HG02852 (cell line): Measurements from ENCODE around the gene OR4K14.
"Not testable (repeated sequence)": the region's sequence is repeated elsewhere in the genome, so short reads cannot be mapped to it uniquely, and the experiment has no call there.

Experiments used
- ATAC-seq: cut with Tn5 transposase; IDR thresholded peaks from one replicate; pipeline ENCODE4 v1.9.1; 2021; ENCODE audit warnings: mild to moderate bottlenecking, moderate library complexity; ENCODE audit not compliant: unreplicated experiment

OR4K14 gene, protein sequence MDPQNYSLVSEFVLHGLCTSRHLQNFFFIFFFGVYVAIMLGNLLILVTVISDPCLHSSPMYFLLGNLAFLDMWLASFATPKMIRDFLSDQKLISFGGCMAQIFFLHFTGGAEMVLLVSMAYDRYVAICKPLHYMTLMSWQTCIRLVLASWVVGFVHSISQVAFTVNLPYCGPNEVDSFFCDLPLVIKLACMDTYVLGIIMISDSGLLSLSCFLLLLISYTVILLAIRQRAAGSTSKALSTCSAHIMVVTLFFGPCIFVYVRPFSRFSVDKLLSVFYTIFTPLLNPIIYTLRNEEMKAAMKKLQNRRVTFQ

DNA sequence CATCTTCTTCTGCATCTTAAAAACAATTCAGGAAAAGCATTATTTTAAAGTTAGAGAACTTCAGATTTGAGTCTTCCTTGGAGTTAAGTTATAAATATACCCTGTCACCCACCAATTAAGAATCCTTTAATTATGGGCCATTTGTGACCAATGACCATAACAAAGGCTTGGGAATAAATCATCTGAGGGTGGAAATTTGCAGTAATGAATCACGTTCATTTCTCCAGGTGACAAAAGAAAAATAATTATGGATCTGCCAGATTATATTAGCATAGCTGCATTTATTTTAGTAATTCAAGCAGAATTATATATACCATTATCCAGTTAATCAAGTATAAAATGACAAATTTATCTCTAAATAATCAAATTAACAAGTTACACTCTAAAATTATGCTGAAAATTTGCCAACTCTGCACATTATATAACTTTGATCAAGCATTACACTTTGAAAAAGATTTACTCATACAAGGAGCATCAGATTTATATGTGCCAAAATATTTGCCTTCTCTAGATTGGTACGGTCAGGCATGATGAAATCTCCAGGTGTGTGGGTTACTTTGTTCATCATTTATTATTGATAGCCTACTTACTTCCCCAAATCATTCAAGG is at the start of gene OR4K14:
TSS of gene OR4K14 (minus strand) at position 51 of the 609 bp plus-strand sequence. CDS start 4,114 bp downstream, outside the sequence.
- no peak for ATAC-seq

DNA sequence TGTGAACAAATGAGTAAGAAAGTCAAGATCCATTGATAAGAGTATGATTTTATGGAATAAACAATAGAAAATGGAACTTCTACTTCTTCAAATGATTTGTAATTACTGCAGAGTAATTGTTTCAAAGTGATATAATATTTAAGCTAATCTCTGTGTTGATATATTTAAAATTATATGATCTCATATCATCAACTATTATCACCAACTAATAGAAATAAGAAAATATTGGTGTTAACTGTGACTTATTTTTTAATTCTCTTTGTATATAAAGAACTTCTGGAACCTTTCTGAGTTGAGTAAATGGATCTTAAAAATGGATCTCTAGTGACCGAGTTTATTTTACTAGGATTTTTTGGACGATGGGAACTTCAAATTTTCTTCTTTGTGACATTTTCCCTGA is 40.6 kb upstream of the OR4K14 start, which contains the start of gene OR4L1:
TSS of gene OR4L1 (plus strand) at position 301 of the 400 bp plus-strand sequence. CDS start at position 301, 0 bp downstream.
- ATAC-seq = no peak

- ATAC-seq = no peak
Observed at GRCh38 chr14:20048202-20048601, 29.1 kb upstream of the OR4K14 start.

DNA sequence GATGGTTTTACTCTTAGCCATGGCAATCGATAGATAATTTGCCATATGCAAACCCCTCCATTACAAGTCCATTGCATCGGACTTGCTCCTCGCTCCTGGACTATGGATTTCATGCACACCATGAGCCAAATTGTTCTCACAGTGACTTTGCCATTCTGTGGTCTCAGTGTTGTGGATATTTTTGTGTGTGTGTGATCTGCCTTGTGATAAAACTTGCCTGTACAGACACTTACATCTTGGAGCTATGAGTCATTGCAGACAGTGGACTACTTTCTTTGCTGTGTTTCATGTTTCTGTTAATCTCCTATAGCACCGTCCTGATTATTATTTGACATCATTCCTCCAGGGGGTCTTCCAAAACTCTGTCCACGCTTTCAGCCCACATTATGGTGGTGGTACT is 25.1 kb upstream of the OR4K14 start:
- no peak for ATAC-seq

- no peak for ATAC-seq
Observed at GRCh38 chr14:20035938-20036337, 16.8 kb upstream of the OR4K14 start, which contains the start of gene OR4K13. OR4K13 (minus strand) TSS chr14:20036038; CDS start chr14:20034758, 1,280 bp downstream.

- ATAC-seq = no peak
Observed at GRCh38 chr14:20035449-20035848, 16.3 kb upstream of the OR4K14 start.

DNA sequence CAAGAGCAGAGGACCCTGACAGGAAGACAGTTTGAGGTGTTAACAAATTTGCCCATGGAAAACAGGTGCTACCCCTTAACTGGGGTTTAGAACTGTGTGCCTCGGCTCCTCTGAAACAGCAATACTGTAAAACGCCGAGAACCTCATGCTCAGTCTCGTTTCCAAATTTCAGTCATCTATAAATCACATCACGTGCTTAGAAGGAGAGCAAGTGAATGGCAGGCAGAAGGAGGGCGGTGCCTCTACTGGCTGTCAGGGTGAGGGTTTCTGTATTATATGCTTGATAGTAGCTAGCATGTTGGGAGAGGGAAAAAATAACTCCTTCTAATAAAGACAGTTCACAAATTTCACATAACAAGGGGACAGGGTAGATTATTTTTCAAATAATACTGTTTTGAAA is 12.0 kb upstream of the OR4K14 start:
- no peak for ATAC-seq

DNA sequence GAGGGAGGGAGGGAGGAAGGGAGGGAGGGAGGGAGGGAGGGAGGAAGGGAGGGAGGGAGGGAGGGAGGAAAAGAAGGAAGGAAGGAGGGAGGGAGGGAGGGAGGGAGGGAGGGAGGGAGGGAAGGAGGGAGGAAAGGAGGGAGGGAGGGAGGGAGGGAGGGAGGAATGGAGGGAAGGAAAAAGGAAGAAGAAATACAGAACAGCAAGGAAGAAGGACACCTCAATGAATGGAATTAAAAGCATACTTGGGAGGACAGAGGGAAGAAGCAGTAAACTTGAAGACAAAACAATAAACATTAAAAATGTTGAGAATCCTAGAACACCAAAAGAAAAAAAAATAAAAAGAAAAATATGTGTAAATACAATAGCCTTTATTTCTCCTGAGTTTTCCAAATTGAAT is 11.0 kb downstream of the OR4K14 start:
- no peak for ATAC-seq

GRCh38 chr14:20002319-20002718 is 16.8 kb downstream of the OR4K14 start:
- no peak for ATAC-seq

GRCh38 chr14:20001863-20002262 is 17.2 kb downstream of the OR4K14 start, which contains the start of gene OR4Q2:
OR4Q2 (plus strand) TSS chr14:20002163.
- no peak for ATAC-seq

GRCh38 chr14:19993438-19993837 is 25.7 kb downstream of the OR4K14 start:
- no peak for ATAC-seq

- no peak for ATAC-seq
Observed at GRCh38 chr14:19975291-19975690, 43.8 kb downstream of the OR4K14 start, which contains the start of gene OR4K15. OR4K15 (plus strand) TSS chr14:19975591; CDS start chr14:19975591, 0 bp downstream.

DNA sequence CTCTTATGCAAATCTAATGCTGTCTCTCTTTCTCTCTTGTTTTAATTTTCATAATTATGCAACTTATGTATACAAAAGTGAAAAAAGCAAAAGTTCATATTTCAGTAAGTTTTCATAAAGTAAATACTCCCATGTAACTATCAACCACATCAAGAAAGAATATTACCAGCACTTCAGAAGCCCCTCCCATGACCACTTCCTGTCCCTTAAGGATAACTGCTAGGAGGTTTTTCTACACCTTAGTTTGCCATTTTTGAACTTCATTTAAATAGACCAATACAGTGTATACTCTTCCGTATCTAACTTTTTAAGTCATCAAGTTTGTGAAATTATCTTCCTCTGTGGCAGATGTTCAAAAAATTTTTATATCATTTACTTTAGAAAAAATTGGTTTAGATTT is 44.3 kb downstream of the OR4K14 start:
- ATAC-seq = no peak

DNA sequence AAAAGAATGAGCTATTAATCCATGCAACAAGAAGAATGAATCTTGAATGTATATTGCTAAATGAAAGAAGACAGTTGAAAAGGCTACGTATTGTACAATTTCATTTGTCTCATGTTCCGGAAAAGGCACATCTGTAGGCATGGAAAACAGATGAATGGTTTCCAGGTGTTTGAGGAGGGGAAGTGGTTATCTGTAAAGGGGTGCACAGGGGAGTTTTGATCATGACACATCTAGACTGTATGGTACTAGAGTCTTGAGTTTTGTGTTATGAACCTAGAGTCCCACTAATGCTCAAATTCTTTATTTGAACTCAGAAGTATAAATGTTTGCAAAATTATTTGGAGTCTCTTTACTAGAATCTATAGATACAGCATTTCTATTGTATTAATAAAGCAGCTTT is 49.4 kb downstream of the OR4K14 start:
- not testable (repeated sequence) for ATAC-seq
